Vagina (tissue), 2 donors: ENCODE results near the gene DLX1.
"Not testable (repeated sequence)": the region's sequence is repeated elsewhere in the genome, so short reads cannot be mapped to it uniquely, and the experiment has no call there.

Source experiments
- POLR2A ChIP-seq, 2 donors: fragments of 450-650 bp; IDR thresholded peaks; one replicate each; pipeline ENCODE4 v1.6.1; 2017; ENCODE audit warnings: antibody characterized with exemption in 2 of 2, mild to moderate bottlenecking in 2 of 2, moderate library complexity in 2 of 2
- POLR2AphosphoS5 ChIP-seq, 2 donors: sonication (generic); formaldehyde crosslinking; IDR thresholded peaks; one replicate each; pipeline ENCODE4 v1.9.0; 2017; ENCODE audit warnings: antibody characterized with exemption in 2 of 2, mild to moderate bottlenecking in 2 of 2, low read depth in 1 of 2; ENCODE audit not compliant: insufficient read depth in 1 of 2
- TF ChIP-seq, protein P1 (sequence below), 3 experiments: fragments of 450-650 bp in 2 of 3; fragments of 200-600 bp in 1 of 3; sonication (generic) in 1 of 3; IDR thresholded peaks; one replicate each; pipeline ENCODE4 v1.5.1; 2017 to 2019; ENCODE audit warnings: antibody characterized with exemption in 3 of 3, mild to moderate bottlenecking in 2 of 3, moderate library complexity in 2 of 3

DNA sequence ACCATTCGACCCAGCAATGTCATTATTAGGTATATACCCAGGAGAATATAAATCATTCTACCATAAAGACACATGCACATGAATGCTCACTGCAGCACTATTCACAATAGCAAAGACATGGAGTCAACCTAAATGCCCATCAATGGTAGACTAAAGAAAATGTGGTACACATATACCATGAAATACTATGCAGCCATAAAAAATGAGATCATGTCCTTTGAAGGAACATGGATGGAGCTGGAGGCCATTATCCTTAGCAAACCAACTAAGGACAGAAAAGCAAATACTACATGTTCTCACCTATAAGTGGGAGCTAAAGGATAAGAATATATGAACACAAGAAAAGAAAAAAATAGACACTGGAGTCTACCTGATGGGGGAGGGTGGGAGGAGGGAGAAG, 53.4 kb downstream of the DLX1 start:
- TF ChIP-seq, protein P1, sequence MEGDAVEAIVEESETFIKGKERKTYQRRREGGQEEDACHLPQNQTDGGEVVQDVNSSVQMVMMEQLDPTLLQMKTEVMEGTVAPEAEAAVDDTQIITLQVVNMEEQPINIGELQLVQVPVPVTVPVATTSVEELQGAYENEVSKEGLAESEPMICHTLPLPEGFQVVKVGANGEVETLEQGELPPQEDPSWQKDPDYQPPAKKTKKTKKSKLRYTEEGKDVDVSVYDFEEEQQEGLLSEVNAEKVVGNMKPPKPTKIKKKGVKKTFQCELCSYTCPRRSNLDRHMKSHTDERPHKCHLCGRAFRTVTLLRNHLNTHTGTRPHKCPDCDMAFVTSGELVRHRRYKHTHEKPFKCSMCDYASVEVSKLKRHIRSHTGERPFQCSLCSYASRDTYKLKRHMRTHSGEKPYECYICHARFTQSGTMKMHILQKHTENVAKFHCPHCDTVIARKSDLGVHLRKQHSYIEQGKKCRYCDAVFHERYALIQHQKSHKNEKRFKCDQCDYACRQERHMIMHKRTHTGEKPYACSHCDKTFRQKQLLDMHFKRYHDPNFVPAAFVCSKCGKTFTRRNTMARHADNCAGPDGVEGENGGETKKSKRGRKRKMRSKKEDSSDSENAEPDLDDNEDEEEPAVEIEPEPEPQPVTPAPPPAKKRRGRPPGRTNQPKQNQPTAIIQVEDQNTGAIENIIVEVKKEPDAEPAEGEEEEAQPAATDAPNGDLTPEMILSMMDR (IDR thresholded peaks at IDR 0.05) = not testable (repeated sequence)
- TF ChIP-seq POLR2A (IDR thresholded peaks at IDR 0.05); POLR2AphosphoS5 (IDR thresholded peaks at IDR 0.05; ENCODE audit: insufficient read depth in 1 of 2, low read depth in 1 of 2): not testable (repeated sequence)
